Activated T-helper 1 cell treated with anti-CD3 and anti-CD28 coated beads, Interleukin-12 subunit alpha, Interleukin-12 subunit beta, Interleukin-2, Interleukin-4 antibody, amounts not matched to agents 30 ng/mL and 10 ng/mL and 1 ng/mL, durations not matched to agents 14 hours and 24 hours and 36 hours (primary cell): ENCODE results near the gene AP5S1. TPM values are rescaled to one million over a fixed set of nuclear protein-coding genes. Genes with fewer than 3 reads are reported as not detected.

Experiments used
- DNase-seq: peaks from one replicate; pipeline ENCODE4 v3.0.0; 2021; ENCODE audit warnings: low spot score
- H3K27ac Mint-ChIP-seq: one replicate; pipeline ENCODE4 v1.8.0; 2021; ENCODE audit warnings: mild to moderate bottlenecking, mixed read lengths
- H3K27me3 Mint-ChIP-seq: one replicate; pipeline ENCODE4 v1.8.0; 2022; ENCODE audit warnings: mild to moderate bottlenecking, moderate library complexity, mixed read lengths; ENCODE audit not compliant: insufficient read depth
- H3K36me3 Mint-ChIP-seq: one replicate; pipeline ENCODE4 v1.8.0; 2021; ENCODE audit warnings: low read depth, mixed read lengths
- H3K4me1 Mint-ChIP-seq: one replicate; pipeline ENCODE4 v1.8.0; 2021; ENCODE audit warnings: low read depth, mixed read lengths
- H3K4me3 Mint-ChIP-seq: one replicate; pipeline ENCODE4 v1.8.0; 2021; ENCODE audit warnings: mild to moderate bottlenecking, moderate library complexity, mixed read lengths
- H3K9me3 Mint-ChIP-seq: one replicate; pipeline ENCODE4 v1.8.0; 2021; ENCODE audit warnings: mixed read lengths
- intact Hi-C: fragments of 100-400 bp; cut with micrococcal nuclease; formaldehyde crosslinking; loops from one replicate; pipeline ENCODE4 v1.15.1; 2024
- total RNA-seq: library from RNA; stranded (reverse); gene quantifications from 2 replicates; pipeline ENCODE4 v1.2.3, GENCODE V29; 2022

The AP5S1 gene
- total RNA-seq, 1 donor from 2014 or later: 15.0 TPM

DNA sequence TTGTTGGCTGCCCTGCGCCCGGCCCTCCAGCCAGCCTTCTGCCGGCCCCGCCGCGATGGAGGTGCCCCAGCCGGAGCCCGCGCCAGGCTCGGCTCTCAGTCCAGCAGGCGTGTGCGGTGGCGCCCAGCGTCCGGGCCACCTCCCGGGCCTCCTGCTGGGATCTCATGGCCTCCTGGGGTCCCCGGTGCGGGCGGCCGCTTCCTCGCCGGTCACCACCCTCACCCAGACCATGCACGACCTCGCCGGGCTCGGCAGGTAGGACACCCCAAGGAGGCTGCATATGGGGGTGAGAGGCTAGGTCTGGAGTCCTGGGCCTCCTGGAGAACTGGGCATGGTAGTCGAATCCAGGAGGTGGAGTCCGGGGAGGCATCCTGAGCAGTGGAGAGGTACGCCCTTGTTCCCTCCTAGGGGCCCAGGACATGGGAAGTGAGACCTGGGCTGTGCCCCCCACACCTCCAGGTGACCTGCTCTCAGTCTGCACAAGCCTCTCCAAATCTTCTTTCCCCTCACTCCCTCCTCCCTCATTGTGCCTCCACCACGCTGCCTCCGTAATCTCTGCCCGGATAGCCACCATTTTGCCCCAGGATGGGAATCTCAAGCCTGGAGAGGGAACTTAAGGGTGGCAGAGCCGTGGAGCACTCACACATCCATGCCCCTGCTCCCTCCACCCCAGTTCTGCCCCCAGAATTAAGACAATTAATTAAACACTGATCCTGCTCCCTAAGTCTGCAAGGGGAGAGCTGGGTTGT, 23.7 kb upstream of the AP5S1 start:
- intact Hi-C loops: loop anchor here (1.0 to 10.0 kb wide), 5 partner anchors 29 to 1328 kb away; partner anchors contain the start of genes ADISSP, CDS2 and PANK2
- Mint-ChIP-seq H3K36me3 (peaks cover 26% of the 10 kb centered on the region), H3K27ac (peak overlapping the region; percentile 87), H3K4me1 (peaks cover 47% of the 10 kb centered on the region), H3K27me3 (no peaks in the 10 kb centered on the region), H3K4me3 (peak overlapping the region; percentile 91), H3K9me3 (no peaks in the 10 kb centered on the region)
- DNase-seq: no peak

DNA sequence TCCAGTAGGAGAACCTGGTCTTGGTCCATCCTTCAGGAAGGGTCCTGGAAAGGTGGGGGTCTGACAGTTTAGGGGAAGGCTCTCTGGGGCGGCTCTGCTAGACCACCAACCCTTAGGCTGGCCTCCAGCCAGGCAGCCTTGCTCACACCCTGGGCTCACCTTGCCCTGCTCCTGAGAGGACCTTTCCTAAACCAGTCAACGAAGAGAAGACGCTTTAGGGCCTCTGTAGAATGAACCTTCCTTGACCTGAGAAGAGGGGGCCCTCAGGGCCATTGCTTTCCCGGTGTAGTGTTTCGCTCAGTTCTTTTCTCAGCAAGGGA, 23.2 kb upstream of the AP5S1 start:
- H3K4me1 Mint-ChIP-seq: peaks cover 47% of the 10 kb centered on the region

DNA sequence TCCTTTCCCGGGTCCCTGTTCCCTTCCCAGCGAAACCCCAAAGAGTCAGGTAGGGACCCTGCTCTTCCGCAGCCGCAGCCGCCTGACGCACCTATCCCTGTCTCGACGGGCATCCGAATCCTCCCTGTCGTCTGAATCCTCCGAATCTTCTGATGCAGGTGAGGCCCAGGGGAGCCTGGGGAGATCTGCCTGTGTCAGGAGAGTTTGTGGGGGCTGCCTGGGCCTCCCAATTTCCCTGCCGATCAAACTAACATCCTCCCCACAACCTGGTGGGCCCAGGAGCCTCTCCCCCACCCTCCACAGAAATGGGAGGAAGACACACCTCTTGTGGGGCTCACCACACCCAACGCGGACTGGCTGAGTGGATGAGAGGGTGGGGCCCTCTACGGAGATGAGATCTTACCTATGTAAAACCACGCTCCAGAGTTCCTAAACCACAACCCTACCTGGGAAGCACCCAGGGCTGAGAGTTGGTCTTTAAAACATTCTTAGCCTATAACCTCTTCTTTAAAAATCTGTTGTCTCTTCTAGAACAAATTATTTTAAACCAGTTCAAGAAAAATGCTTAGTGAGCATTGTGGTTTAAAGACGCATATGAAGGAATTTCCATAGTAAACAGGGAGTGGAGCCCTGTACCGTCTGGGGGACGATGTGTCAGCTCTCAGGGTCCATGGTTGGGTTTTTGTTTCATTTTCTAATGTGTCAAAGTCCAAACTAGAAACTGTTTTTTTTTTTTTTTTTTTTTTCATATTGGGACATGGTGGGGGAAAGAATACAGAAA, 22.6 kb upstream of the AP5S1 start:
- Mint-ChIP-seq H3K4me3 (peak overlapping the region; percentile 91), H3K4me1 (peaks cover 53% of the 10 kb centered on the region), H3K9me3 (no peaks in the 10 kb centered on the region), H3K36me3 (peaks cover 31% of the 10 kb centered on the region), H3K27me3 (no peaks in the 10 kb centered on the region), H3K27ac (peak overlapping the region; percentile 87)
- intact Hi-C loops: loop anchor here (1.0 to 10.0 kb wide), 4 partner anchors 14 to 1327 kb away; partner anchors contain the start of genes CDS2 and PANK2
- DNase-seq: peak; percentile 56

More for the DNA sequence above, 23.2 kb upstream of the AP5S1 start:
- no peak for DNase-seq
- H3K36me3 Mint-ChIP-seq: peaks cover 26% of the 10 kb centered on the region
- H3K4me3 Mint-ChIP-seq: peak overlapping the region; percentile 91
- peak overlapping the region; percentile 87 for H3K27ac Mint-ChIP-seq
- H3K27me3 Mint-ChIP-seq: no peaks in the 10 kb centered on the region
- no peaks in the 10 kb centered on the region for H3K9me3 Mint-ChIP-seq
- intact Hi-C loops: loop anchor here (2.0 to 10.0 kb wide), 3 partner anchors 92 to 1328 kb away; partner anchors contain the start of genes CDS2 and PANK2

DNA sequence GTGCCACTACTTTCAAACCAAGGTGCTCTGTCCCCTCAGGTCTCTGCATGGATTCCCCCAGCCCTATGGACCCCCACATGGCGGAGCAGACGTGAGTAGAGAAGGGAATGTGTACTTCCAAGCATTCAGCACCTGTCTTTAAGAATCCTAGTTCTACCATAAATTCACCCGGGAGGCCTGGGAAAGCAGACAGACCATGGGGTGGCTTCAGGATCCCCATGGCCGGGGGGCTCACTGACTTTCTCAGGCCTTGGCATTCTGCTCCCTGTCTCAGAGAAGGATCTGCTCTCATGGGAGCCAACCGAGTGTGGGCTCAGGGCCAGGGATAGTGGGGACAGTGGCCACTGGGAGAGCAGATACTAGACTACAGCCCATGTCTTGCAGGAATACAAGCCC, 22.0 kb upstream of the AP5S1 start:
- H3K4me1 Mint-ChIP-seq: peaks cover 56% of the 10 kb centered on the region
- peak overlapping the region; percentile 91 for H3K4me3 Mint-ChIP-seq
- intact Hi-C loops: loop anchor here (1.0 to 10.0 kb wide), 2 partner anchors 13 to 1326 kb away; partner anchors contain the start of gene CDS2
- H3K27me3 Mint-ChIP-seq: no peaks in the 10 kb centered on the region
- peaks cover 36% of the 10 kb centered on the region for H3K36me3 Mint-ChIP-seq
- no peak for DNase-seq
- no peaks in the 10 kb centered on the region for H3K9me3 Mint-ChIP-seq
- H3K27ac Mint-ChIP-seq: peak overlapping the region; percentile 87

DNA sequence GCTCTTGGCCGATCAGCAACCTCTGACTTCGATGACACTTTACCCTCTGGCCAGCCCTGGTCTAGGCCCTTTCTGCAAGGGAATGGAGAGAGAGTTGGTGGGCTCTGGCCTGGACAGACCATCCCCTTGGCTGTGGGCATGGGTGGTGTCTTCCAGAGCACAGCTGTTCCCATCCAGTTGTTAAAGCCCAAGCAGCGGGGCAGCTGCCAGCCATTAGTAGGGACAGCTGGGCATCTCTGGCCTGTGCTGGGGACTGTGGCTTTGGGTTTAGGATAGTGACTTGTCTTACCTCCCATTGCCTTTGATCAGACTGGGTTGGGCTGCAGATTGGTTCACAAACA, 21.5 kb upstream of the AP5S1 start:
- H3K4me1 Mint-ChIP-seq: peaks cover 61% of the 10 kb centered on the region
- peaks cover 41% of the 10 kb centered on the region for H3K36me3 Mint-ChIP-seq
- H3K27ac Mint-ChIP-seq: peak overlapping the region; percentile 87
- intact Hi-C loops: loop anchor here (1.0 to 10.0 kb wide), 2 partner anchors 12 to 1326 kb away; partner anchors contain the start of gene CDS2
- no peak for DNase-seq
- peak overlapping the region; percentile 91 for H3K4me3 Mint-ChIP-seq
- no peaks in the 10 kb centered on the region for H3K27me3 Mint-ChIP-seq
- no peaks in the 10 kb centered on the region for H3K9me3 Mint-ChIP-seq

DNA sequence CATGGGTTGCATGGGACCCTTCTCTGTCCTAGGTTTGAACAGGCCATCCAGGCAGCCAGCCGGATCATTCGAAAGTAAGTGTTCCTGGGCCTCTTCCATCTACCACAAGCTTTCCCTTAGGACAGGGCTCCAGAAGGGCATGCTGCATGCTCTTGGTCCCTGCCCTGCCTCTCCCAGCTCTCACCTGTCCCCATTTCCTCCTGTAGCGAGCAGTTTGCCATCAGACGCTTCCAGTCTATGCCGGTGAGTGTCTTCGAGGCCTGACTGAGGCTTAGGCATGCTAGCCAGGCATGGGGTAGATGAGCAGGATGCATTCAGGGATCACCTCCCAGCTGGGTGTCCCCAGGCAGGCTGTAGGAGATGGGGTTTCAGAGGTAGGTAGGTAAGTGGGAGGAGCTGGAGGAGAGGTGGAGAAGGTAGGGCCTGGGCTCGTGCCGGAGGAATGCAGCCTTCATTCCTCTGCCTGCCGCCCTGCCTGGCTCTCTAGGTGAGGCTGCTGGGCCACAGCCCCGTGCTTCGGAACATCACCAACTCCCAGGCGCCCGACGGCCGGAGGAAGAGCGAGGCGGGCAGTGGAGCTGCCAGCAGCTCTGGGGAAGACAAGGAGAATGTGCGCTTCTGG, 20.0 kb upstream of the AP5S1 start:
- DNase-seq: no peak
- Mint-ChIP-seq H3K27ac (peak overlapping the region; percentile 76), H3K36me3 (peaks cover 51% of the 10 kb centered on the region), H3K9me3 (no peaks in the 10 kb centered on the region), H3K4me3 (peak overlapping the region; percentile 55), H3K27me3 (no peaks in the 10 kb centered on the region), H3K4me1 (peaks cover 67% of the 10 kb centered on the region)
- intact Hi-C loops: no loop called here

- intact Hi-C loops: no loop called here
- Mint-ChIP-seq H3K27me3 (no peaks in the 10 kb centered on the region), H3K4me3 (no peak overlapping the region), H3K9me3 (no peaks in the 10 kb centered on the region), H3K36me3 (peaks cover 56% of the 10 kb centered on the region), H3K4me1 (peaks cover 67% of the 10 kb centered on the region), H3K27ac (peak overlapping the region; percentile 65)
- DNase-seq: no peak
These were observed 19.5 kb upstream of the AP5S1 start for GRCh38 chr20:3800878-3801260.

DNA sequence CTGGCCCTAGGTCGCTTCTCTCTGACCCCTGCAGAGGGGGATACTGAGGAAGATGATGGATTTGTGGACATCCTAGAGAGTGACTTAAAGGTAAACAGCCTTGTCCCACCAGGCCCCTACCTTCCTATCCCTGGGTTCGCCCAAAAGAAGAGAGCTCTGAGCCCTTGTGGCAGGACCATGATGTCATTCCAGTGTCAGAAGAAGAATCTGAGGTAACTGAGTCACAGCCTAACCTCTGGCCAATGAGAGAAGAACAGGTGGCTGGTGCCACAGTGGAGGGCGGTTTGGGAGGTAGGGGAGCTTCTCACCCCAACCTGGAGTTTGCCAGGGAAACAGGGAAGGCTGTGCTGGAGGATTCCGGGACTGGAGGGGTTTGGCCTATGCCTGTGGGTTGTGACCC, 19.0 kb upstream of the AP5S1 start:
- no peak for DNase-seq
- intact Hi-C loops: no loop called here
- no peaks in the 10 kb centered on the region for H3K9me3 Mint-ChIP-seq
- peaks cover 67% of the 10 kb centered on the region for H3K4me1 Mint-ChIP-seq
- H3K36me3 Mint-ChIP-seq: peaks cover 58% of the 10 kb centered on the region
- H3K4me3 Mint-ChIP-seq: no peak overlapping the region
- H3K27ac Mint-ChIP-seq: peak overlapping the region; percentile 65
- H3K27me3 Mint-ChIP-seq: no peaks in the 10 kb centered on the region

DNA sequence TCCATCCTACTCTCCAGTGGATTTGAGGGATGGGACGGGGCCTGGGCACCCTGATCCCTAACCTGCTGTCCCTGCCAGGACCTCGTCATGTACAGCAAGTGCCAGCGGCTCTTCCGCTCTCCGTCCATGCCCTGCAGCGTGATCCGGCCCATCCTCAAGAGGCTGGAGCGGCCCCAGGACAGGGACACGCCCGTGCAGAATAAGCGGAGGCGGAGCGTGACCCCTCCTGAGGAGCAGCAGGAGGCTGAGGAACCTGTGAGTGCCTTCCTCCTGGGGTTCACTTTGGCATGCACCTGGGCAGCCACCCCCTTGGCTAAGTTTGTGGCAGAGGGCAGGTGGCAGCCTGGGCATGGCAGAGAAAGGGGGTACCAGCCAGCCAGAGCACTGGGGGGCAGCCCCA, 18.5 kb upstream of the AP5S1 start:
- Mint-ChIP-seq H3K4me1 (peaks cover 69% of the 10 kb centered on the region), H3K27ac (peak overlapping the region; percentile 10)
- DNase-seq: no peak

DNA sequence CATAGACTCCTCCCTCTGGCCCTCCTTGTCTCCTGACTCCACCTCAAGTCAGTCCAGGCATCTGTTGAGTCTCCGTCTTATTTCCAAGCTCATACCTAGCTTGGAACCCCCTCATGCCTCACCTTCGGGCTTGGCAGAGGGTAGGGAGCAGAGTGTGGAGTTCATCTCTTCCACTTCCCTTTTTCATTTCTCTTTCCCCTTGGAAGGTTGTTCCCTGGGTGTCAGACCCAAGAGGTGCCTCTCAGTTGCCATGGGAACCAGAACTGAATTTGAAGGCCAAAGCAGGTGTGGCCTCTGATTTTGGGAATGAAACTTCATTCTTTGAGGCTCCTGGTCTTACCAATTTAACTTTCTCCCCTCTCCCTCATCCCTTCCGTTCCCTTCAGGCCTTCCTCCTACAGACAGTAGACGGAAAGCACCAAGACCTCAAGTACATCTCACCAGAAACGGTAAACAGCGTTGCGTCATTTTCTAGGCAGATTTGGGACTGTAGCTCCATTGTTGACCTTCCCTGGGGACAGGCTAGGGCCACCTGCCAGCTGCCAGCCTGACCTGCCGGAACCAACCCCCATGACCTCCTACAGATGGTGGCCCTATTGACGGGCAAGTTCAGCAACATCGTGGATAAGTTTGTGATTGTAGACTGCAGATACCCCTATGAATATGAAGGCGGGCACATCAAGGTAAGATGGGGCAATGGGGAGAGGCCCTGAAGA, 17.7 kb upstream of the AP5S1 start:
- intact Hi-C loops: no loop called here
- H3K27ac Mint-ChIP-seq: peak overlapping the region; percentile 46
- H3K27me3 Mint-ChIP-seq: no peaks in the 10 kb centered on the region
- H3K36me3 Mint-ChIP-seq: peaks cover 65% of the 10 kb centered on the region
- H3K4me1 Mint-ChIP-seq: peaks cover 67% of the 10 kb centered on the region
- DNase-seq: no peak
- H3K4me3 Mint-ChIP-seq: no peak overlapping the region
- H3K9me3 Mint-ChIP-seq: no peaks in the 10 kb centered on the region

More for the DNA sequence above, 18.5 kb upstream of the AP5S1 start:
- H3K4me3 Mint-ChIP-seq: no peak overlapping the region
- H3K9me3 Mint-ChIP-seq: no peaks in the 10 kb centered on the region
- no peaks in the 10 kb centered on the region for H3K27me3 Mint-ChIP-seq
- H3K36me3 Mint-ChIP-seq: peaks cover 62% of the 10 kb centered on the region
- intact Hi-C loops: no loop called here

DNA sequence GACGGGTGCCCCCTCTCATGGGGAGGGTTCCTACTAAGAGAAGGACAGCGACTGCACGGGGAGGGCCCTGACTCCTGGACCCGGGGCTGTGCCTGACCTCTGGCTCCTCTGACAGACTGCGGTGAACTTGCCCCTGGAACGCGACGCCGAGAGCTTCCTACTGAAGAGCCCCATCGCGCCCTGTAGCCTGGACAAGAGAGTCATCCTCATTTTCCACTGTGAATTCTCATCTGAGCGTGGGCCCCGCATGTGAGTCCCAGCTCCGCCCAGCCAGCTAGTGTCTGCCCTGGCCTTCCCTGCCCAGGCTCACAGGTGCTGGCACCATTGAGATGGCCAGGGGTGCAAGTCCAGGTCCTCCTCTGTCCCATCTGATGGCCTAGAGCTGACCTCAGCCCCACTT, 17.1 kb upstream of the AP5S1 start:
- H3K4me1 Mint-ChIP-seq: peaks cover 61% of the 10 kb centered on the region
- no peak overlapping the region for H3K27ac Mint-ChIP-seq
- H3K36me3 Mint-ChIP-seq: peaks cover 63% of the 10 kb centered on the region
- intact Hi-C loops: no loop called here
- no peaks in the 10 kb centered on the region for H3K9me3 Mint-ChIP-seq
- H3K27me3 Mint-ChIP-seq: no peaks in the 10 kb centered on the region
- DNase-seq: no peak
- no peak overlapping the region for H3K4me3 Mint-ChIP-seq

GRCh38 chr20:3803854-3804253, 16.5 kb upstream of the AP5S1 start:
- Mint-ChIP-seq H3K27me3 (no peaks in the 10 kb centered on the region), H3K27ac (peak overlapping the region; percentile 52), H3K9me3 (no peaks in the 10 kb centered on the region), H3K36me3 (peaks cover 59% of the 10 kb centered on the region), H3K4me3 (no peak overlapping the region), H3K4me1 (peaks cover 56% of the 10 kb centered on the region)
- no peak for DNase-seq
- intact Hi-C loops: no loop called here
